Umbilical cord (tissue), 2 donors: Measurements from ENCODE around the gene DUSP10. TPM values are rescaled to one million over a fixed set of nuclear protein-coding genes. Genes with fewer than 3 reads are reported as not detected.
A peak's percentile ranks its signal among the peaks of the same experiment; 100 is the strongest.

Source experiments
- DNase-seq: peaks from one replicate; pipeline ENCODE4 v3.0.0-alpha.2; 2015; ENCODE audit warnings: low spot score
- total RNA-seq: library from RNA; depleted of rRNA; stranded (reverse); fragments of >200 nt; gene quantifications from one replicate; pipeline ENCODE4 v1.2.3, GENCODE V29; 2014; ENCODE audit warnings: low replicate concordance; ENCODE audit not compliant: insufficient read depth

The DUSP10 gene
- total RNA-seq, 1 donor from 2014 or later: 9.4 TPM

- DNase-seq: peak; percentile 26
Observed at GRCh38 chr1:221696027-221696426, 45.9 kb downstream of the DUSP10 start.

GRCh38 chr1:221695301-221695700 lies 46.6 kb downstream of the DUSP10 start:
- no peak for DNase-seq

- DNase-seq: no peak
Observed at GRCh38 chr1:221694109-221694508, 47.8 kb downstream of the DUSP10 start.

DNA sequence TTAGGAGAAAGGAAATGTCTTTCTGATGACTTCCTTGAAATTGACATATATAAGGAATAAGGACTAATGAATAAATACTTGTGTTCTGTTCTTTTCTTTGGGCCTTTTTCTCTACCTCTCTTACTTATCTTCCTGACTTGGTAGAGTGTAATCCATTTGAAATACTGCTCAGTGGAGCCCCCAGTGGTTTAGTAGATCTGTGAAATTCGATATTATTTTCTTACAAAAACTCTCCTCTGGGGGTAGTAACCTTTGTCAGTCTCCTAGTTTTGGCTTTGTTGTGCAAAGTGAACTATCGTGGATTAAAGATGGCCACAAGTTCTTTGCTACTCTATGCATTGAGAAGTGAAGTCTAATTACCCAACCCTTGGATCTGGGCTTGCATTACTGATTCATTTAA lies 48.8 kb downstream of the DUSP10 start:
- DNase-seq: no peak

DNA sequence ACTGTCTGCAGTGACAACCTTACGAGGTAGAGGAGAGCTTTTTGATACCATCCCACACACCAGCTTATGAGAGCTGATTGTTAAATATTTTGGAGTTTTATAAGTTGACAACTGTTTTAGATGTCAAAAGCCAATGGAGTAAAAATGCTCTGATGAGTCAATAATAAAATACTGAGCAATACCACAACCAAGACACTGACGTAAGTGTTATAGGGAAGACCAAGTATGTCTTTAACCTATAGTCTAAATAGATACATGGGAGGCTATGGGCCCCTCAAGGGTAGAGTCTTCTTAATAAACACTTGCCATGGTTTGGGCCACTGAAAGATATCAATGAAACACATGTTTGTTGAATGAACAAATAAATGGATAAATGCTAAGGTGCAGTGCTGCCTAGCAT lies 49.2 kb downstream of the DUSP10 start:
- DNase-seq: no peak

DNA sequence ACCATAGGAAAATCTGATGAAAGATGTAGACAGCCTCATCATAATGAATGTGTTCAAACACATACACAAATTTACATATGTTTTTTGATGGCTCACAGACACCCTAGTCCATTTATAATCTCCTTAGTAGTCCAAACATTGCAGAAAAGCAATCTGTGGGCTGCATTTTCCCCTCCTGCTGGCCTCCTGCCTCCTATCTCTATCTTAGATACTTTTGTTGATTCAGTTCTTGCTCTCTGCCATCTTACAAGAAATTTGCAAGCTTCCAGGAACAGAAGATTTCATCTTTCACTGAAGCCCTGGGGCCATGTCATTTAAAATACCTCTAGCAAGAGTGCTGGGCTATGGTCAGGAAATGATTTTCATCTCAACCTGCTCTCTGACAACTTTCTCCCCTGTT lies 50.6 kb downstream of the DUSP10 start:
- no peak for DNase-seq

DNA sequence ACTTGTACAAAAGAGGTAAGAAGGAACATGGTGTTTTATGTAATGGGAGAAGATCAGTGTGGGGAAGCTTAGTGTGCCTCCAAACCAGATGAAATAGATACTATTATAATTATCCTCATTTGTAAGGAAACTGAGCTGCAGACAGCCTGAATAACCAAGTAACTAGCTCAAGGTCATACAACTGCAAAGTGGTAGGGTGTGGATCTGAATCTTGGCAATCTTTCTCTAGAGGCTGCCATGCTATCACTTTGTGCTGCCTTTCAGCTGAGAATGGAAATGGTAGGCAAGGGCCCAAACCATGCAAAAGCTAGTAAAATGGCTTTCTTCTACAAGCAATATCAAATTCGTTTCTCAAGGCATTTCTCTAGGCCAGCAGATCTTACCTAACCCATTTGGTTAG lies 51.0 kb downstream of the DUSP10 start:
- no peak for DNase-seq

DNA sequence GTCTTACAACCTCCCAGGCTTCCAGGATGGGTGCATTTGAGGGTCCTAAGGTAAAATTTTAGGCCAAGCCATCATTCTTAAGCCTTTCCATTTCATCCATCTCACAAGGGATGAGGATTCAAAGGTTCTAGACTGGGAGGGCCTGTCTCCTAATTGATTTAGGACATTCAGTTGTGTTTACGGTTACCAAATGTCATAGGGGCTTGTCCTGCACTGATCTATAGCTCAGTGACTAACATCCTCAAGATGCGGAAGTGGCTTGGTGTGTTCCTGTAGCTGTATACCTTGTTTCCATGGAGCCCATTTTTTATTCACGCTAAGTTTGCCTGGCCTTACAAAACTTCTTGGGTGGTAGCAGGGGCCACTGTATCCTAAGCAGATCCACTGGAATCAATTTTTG lies 52.8 kb downstream of the DUSP10 start:
- no peak for DNase-seq

GRCh38 chr1:221688488-221688843 lies 53.4 kb downstream of the DUSP10 start:
- DNase-seq: no peak

DNA sequence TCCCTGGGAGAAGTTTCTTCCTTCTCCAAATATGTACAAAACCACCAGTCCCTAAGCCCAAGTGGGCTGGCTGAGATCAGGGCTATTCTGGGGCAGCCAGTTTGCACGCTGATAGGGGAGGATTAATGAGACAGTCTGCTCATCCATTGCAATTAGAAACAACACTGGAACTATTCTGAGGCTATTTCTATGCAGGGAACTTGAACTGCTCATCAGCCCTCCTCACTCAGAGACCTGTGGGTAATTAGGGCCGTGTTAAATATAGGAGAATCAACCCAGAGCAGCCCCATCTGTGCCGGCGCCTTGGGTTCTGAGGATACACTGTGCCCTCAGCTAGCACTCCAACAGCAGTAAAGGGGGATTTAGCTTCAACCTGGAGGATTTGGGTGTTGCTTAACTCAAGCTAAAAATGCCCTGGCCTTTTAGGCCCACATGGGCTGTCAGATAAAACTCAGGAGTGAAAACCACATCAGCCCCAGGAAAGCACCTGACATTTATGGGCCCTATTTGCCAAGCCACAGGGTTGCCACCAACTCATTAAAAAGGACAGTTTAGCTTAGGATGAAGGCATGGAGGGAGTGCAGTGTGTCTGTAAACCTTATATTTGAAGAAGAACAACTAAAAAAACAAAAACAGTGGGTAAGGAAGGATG lies 53.9 kb downstream of the DUSP10 start:
- peak; percentile 76 for DNase-seq

- DNase-seq: no peak
Observed at GRCh38 chr1:221683681-221684080, 58.2 kb downstream of the DUSP10 start.

- no peak for DNase-seq
Observed at GRCh38 chr1:221680085-221680484, 61.8 kb downstream of the DUSP10 start.

DNA sequence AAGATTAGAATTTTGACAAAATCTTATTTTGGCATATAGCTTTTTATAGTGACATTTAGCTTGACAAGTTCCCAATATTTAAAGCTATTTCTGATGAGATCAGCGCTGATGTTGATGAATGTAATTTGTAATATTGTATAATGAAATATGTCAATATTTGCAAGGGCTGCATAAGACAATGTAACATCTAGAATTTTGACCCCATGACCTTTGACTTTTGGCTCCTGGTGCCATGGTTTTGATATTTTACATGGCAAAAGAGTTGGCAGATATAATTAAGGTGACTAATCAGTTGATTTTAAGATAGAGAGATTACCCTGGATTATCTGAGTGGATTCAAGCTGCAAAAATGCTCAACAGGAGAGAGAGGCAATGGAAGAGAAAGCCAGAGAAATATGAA lies 63.9 kb downstream of the DUSP10 start:
- DNase-seq: no peak

- no peak for DNase-seq
Observed at GRCh38 chr1:221675880-221676800, 65.7 kb downstream of the DUSP10 start.

GRCh38 chr1:221672965-221673364 lies 68.9 kb downstream of the DUSP10 start:
- DNase-seq: no peak

- DNase-seq: no peak
Observed at GRCh38 chr1:221672239-221672645, 69.6 kb downstream of the DUSP10 start.

GRCh38 chr1:221670081-221670480 lies 71.8 kb downstream of the DUSP10 start:
- no peak for DNase-seq

GRCh38 chr1:221669441-221669840 lies 72.4 kb downstream of the DUSP10 start:
- DNase-seq: no peak

- DNase-seq: peak; percentile 25
Observed at GRCh38 chr1:221667504-221667903, 74.4 kb downstream of the DUSP10 start.

- no peak for DNase-seq
Observed at GRCh38 chr1:221664253-221664652, 77.6 kb downstream of the DUSP10 start.

DNA sequence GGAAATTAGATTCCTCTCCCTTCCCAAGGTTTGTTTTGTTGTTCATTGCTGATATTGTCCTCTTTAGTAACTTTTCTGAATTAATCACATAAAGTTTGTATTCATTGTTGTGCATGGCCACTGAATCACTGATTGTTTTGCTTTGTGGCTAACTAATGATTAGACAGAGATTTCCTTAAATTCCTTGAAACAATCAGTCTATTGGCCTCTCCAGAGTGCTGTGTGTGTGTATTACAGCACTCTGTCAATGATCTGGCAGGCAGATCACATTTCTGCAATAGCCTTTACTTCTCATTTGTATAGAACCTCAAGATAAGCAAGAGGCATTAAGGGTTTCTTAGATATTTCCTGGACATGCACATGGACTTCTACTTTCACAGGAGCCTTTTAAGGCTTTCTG lies 78.6 kb downstream of the DUSP10 start:
- DNase-seq: peak; percentile 7

GRCh38 chr1:221655766-221656305 lies 86.1 kb downstream of the DUSP10 start:
- no peak for DNase-seq
